ENCODE measurements around the gene NFIL3.

DNA sequence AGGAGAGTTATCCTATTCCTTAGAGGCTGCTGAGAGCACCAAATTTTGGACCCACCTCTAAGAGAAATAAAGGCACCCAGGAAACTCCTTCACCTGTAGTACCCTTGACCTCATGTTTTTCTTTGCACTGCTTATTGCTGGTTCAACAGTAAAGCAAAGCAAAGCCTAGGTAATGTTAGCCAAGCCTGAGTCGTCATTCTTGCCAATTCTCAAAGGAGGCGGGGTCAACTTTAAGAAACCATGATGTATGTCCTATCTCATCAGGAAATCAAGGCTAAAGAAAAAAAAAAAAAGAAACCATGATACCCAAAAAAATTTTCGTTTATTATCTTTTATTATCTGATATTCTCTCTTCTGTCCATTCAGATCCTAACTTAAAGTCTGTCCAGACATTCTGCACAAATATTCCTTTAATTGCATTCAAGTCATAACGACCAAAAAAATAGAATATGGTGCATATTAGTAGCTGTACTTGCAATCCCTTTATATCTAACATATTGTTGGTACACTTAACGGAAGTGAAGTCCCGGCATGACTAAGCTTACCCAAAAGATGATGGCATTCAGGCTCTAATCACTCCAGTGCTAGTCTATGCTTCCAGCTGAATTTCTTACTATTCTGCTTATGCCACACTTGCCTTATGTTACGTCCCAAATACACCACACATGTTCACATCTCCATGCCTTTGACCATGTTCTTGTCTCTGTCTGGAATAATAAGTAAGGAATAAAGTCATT lies 63.7 kb downstream of the NFIL3 start:
- TF ChIP-seq, protein P1, sequence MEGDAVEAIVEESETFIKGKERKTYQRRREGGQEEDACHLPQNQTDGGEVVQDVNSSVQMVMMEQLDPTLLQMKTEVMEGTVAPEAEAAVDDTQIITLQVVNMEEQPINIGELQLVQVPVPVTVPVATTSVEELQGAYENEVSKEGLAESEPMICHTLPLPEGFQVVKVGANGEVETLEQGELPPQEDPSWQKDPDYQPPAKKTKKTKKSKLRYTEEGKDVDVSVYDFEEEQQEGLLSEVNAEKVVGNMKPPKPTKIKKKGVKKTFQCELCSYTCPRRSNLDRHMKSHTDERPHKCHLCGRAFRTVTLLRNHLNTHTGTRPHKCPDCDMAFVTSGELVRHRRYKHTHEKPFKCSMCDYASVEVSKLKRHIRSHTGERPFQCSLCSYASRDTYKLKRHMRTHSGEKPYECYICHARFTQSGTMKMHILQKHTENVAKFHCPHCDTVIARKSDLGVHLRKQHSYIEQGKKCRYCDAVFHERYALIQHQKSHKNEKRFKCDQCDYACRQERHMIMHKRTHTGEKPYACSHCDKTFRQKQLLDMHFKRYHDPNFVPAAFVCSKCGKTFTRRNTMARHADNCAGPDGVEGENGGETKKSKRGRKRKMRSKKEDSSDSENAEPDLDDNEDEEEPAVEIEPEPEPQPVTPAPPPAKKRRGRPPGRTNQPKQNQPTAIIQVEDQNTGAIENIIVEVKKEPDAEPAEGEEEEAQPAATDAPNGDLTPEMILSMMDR (conservative IDR thresholded peaks at IDR 0.05; ENCODE audit: low read length): no peak
- no peak for TF ChIP-seq EZH2phosphoT487 (IDR thresholded peaks at IDR 0.05; ENCODE audit: borderline replicate concordance, low read depth, low read length)
